Dermis blood vessel endothelial cell (primary cell): ENCODE results near the gene WFDC13. TPM values are rescaled to one million over a fixed set of nuclear protein-coding genes. Genes with fewer than 3 reads are reported as not detected.

Experiments used
- total RNA-seq: library from RNA; depleted of rRNA; stranded (reverse); fragments of >200 nt; gene quantifications from 2 replicates; pipeline ENCODE4 v1.2.3, GENCODE V29; 2014

Gene WFDC13
- total RNA-seq, 1 donor from 2014 or later: not detected

Other genes starting within 250 kb of the WFDC13 start
- gene WFDC2, start 232.3 kb upstream of the WFDC13 start, total RNA-seq: not detected in 2 replicates
- gene SPINT3, start 186.4 kb upstream of the WFDC13 start, total RNA-seq: not detected in 2 replicates
- gene WFDC6, start 162.6 kb upstream of the WFDC13 start, total RNA-seq: not detected in 2 replicates
- not detected in 2 replicates for gene EPPIN, start 154.6 kb upstream of the WFDC13 start, total RNA-seq
- not detected in 2 replicates for gene WFDC8, start 122.8 kb upstream of the WFDC13 start, total RNA-seq
- not detected in 2 replicates for gene WFDC10A, start 72.3 kb upstream of the WFDC13 start, total RNA-seq
- not detected in 2 replicates for gene WFDC9, start 70.8 kb upstream of the WFDC13 start, total RNA-seq
- gene WFDC11, start 31.8 kb upstream of the WFDC13 start, total RNA-seq: not detected in 2 replicates
- gene WFDC10B, start 3.0 kb downstream of the WFDC13 start, total RNA-seq: not detected in 2 replicates
- not detected in 2 replicates for gene SPINT4, start 20.3 kb downstream of the WFDC13 start, total RNA-seq
- gene WFDC3, start 89.8 kb downstream of the WFDC13 start, total RNA-seq: not detected in 2 replicates
- gene DNTTIP1, start 89.9 kb downstream of the WFDC13 start, total RNA-seq: 9.2 and 13.8 TPM in 2 replicates
- gene UBE2C, start 110.6 kb downstream of the WFDC13 start, total RNA-seq: 9.9 and 30.2 TPM in 2 replicates
- not detected in 2 replicates for gene TNNC2, start 125.3 kb downstream of the WFDC13 start, total RNA-seq
- 22.6 and 35.7 TPM in 2 replicates for gene SNX21, start 131.8 kb downstream of the WFDC13 start, total RNA-seq
- gene ACOT8, start 155.4 kb downstream of the WFDC13 start, total RNA-seq: 28.7 and 42.5 TPM in 2 replicates
- gene ZSWIM3, start 155.6 kb downstream of the WFDC13 start, total RNA-seq: 8.7 and 11.9 TPM in 2 replicates
- 4.1 and 5.4 TPM in 2 replicates for gene ZSWIM1, start 179.2 kb downstream of the WFDC13 start, total RNA-seq
- gene SPATA25, start 185.6 kb downstream of the WFDC13 start, total RNA-seq: 1.0 and 1.2 TPM in 2 replicates
- gene NEURL2, start 189.2 kb downstream of the WFDC13 start, total RNA-seq: 3.2 and 4.4 TPM in 2 replicates
- 47.8 and 48.1 TPM in 2 replicates for gene CTSA, start 189.3 kb downstream of the WFDC13 start, total RNA-seq
- gene PLTP, start 210.1 kb downstream of the WFDC13 start, total RNA-seq: 2.4 and 5.4 TPM in 2 replicates
- 13.3 and 16.2 TPM in 2 replicates for gene PCIF1, start 232.6 kb downstream of the WFDC13 start, total RNA-seq